Measurements from ENCODE around the gene IFNA10.
"Not testable (repeated sequence)": the region's sequence is repeated elsewhere in the genome, so short reads cannot be mapped to it uniquely, and the experiment has no call there.

The IFNA10 gene

GRCh38 chr9:21187487-21187886, 19.5 kb downstream of the IFNA10 start, which contains the start of gene IFNA4:
Gene IFNA4, minus strand, starts transcription at chr9:21187587. Its CDS starts 56 bp downstream, at chr9:21187531.
- DNase-seq, result not testable (repeated sequence)

DNA sequence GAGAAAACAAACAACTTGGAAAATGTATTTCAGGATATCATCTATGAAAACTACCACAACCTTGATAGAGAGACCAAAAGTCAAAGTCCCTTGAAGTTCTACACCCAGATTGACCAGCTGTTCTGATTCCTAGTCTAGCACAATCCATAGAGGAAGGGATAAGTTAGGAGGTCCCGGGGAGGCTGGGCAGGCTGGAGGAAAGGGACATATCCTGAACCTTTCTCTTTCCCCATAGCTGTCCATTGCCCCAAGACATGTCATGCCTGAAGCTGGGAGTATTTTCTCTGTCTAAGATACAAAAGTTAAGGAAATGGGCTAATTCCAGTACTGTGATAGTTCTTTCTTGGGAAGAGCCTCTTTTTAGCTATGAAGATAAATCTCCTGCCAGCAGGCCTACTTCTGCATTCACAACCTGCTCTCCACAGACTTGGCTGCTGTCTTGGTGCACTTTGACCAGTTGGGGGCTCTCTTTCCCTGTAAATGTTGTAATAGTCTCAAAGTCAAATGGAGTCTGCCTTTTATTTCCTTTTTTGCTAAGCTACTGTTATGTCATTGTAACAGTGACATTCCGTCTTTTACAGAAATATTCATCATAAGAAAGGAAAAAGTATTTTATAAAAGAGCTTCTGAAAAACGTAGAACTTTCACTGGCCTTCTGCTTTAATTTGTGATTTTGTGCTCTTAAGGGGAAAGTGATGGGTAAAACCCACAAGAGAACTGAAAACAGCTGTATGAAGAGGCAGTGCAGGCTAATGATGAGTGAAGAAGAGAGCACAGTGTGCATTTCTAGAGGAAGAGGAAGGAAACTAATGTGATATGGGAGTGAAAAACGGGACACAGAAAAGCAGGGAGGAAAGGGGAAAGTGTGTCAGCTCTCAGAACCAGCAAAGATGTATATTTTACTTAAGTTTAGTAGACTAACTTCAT, 23.9 kb downstream of the IFNA10 start:
- not testable (repeated sequence) for DNase-seq

DNA sequence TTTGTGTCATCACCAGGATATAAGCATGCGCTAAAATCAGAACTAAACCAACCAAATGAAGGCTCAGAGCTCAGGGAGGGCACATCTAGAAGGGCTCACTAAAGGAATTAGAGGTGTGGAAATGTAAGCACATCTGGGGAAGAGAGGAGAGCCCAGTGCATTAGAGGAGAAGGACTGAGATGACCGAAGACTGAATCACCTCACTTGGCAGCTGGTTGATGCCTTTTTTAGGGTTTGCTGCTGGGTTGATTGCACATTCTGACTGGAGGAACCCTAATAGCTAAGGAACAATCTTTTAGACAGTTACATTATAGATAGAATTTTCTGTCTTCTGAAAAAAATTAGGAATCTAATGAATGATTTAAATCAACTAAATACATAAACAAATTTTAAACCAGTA, 32.3 kb downstream of the IFNA10 start:
- no peak for DNase-seq

GRCh38 chr9:21172156-21172555, 34.8 kb downstream of the IFNA10 start:
- no peak for DNase-seq

DNA sequence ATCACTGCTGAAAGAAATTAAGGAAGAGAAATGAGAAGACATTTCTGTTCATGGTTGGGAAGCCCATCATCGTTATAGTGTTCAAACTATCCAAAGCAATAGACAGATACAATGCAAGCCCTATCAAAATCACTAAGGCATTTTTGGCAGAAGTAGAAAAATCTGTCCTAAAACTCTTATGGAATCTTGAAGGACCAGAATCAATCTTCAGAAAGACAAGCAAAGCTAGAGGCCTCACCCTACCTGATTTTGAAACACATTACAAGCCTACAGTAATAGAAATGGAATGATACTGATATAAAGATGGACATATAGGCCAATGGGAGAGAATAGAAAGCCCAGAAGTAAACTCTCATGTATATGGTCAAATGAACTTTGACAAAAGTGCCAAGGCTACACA, 35.6 kb downstream of the IFNA10 start:
- DNase-seq, result no peak

DNA sequence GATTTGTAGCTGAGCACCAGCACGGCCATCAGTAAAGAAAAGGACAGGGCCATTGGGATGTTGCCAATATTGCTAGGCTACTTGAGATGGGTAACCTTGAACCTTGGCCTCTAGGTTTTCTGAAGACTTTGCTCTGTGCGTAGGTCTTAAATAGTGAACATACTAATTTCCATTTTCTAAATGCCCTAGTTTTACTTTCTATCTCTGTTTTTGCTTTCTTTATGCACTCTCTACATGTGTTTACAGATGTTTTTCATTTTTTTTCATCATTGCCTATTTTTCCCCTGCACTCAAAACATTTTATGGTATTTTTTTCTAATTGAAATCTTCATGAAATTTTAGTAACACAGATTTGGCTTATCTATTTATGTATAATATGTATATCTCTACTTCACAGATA, 40.4 kb downstream of the IFNA10 start, which contains the start of gene IFNA21:
TSS of gene IFNA21 (minus strand) at position 101 of the 400 bp plus-strand sequence. CDS start at position 53, 48 bp downstream.
- DNase-seq, result not testable (repeated sequence)

DNA sequence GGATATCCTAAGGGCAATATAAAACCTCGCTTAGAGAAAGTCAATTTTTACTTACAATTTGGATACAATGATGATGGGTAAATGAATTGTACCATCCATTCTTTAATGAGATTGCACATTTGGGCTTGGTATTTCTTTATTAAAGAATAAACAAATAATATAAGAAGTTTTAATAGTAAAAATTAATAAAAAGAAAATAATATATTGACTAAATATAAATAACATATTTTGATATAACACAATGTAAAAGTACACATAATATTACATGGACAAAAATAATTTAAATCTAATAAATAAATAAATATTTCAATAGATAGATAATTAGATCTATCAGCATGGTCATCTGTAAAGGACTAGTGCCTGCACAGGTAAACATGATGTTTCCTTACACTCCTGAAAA, 41.4 kb downstream of the IFNA10 start:
- DNase-seq, result no peak

DNA sequence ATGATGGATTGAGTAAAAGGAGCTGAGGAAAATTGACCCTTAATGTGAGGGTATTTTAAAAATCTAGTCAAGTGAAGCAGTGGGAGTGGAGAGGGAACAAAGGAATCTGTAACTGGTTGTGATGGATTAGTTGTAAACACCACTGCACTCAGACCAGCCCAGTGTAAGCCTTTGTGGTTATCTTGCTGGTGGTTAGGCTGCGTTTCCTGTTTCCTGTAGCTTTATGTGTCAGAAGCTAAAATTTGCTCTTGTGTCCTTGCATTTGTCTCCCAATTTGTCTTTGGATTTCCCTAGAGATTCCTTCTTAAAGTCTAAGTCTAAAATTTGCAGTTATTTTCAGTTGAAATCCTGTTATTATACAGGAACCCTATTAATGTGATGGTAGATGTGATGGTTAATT, 46.8 kb downstream of the IFNA10 start:
- no peak for DNase-seq

Data from NCI-H2029 treated with DMSO at 0.1 percent for 48 hours (cell line).